Fibroblast of lung (primary cell): ENCODE results near the gene GDF7. TPM values are rescaled to one million over a fixed set of nuclear protein-coding genes. Genes with fewer than 3 reads are reported as not detected.

Experiments
- DNase-seq, 2 donors: peaks; one replicate each; pipeline versions ENCODE4 v3.0.0 to v3.0.0-alpha.2; 2010; ENCODE audit warnings: low read depth in 2 of 2
- H2AFZ ChIP-seq: 2 replicates; pipeline ENCODE4 v1.5.1; 2012; ENCODE audit warnings: low read length, control low read depth, inconsistent platforms
- H3K27ac ChIP-seq: 2 replicates; pipeline ENCODE4 v1.5.1; 2011; ENCODE audit warnings: low read length, control low read depth; ENCODE audit not compliant: insufficient read depth
- H3K27me3 ChIP-seq: 2 replicates; pipeline ENCODE4 v1.5.1; 2011; ENCODE audit warnings: mild to moderate bottlenecking, low read length; ENCODE audit not compliant: control insufficient read depth, insufficient read depth
- H3K36me3 ChIP-seq: 2 replicates; pipeline ENCODE4 v1.5.1; 2011; ENCODE audit warnings: low read length; ENCODE audit not compliant: control insufficient read depth, insufficient read depth
- H3K4me1 ChIP-seq: 2 replicates; pipeline ENCODE4 v1.5.1; 2011; ENCODE audit warnings: low read length; ENCODE audit not compliant: control insufficient read depth, insufficient read depth; ENCODE audit errors: extremely low read depth
- H3K4me2 ChIP-seq: 2 replicates; pipeline ENCODE4 v1.5.1; 2011; ENCODE audit warnings: low read length, control low read depth; ENCODE audit not compliant: insufficient read depth; ENCODE audit errors: extremely low read depth
- H3K4me3 ChIP-seq, 4 experiments: fragments of 200-600 bp in 1 of 4; sonication (generic) in 1 of 4; replicated peaks in 1 of 4; 2 replicates each; pipeline ENCODE4 v1.5.1; 2011 to 2016; ENCODE audit warnings: low read length in 4 of 4, low read depth in 3 of 4, mild to moderate bottlenecking in 3 of 4, control low read depth in 2 of 4, inconsistent platforms in 1 of 4, mixed read lengths in 1 of 4; ENCODE audit not compliant: insufficient read depth in 1 of 4; ENCODE audit errors: control extremely low read depth in 1 of 4
- H3K79me2 ChIP-seq: 2 replicates; pipeline ENCODE4 v1.5.1; 2012; ENCODE audit warnings: mild to moderate bottlenecking, low read length, inconsistent platforms; ENCODE audit not compliant: control insufficient read depth, insufficient read depth
- H3K9ac ChIP-seq: 2 replicates; pipeline ENCODE4 v1.5.1; 2011; ENCODE audit warnings: mild to moderate bottlenecking, low read length, control low read depth; ENCODE audit not compliant: insufficient read depth
- H3K9me3 ChIP-seq: 2 replicates; pipeline ENCODE4 v1.5.1; 2012; ENCODE audit warnings: low read depth, low read length; ENCODE audit not compliant: control insufficient read depth, insufficient read depth
- H4K20me1 ChIP-seq: 2 replicates; pipeline ENCODE4 v1.5.1; 2011; ENCODE audit warnings: low read length; ENCODE audit not compliant: control insufficient read depth, insufficient read depth; ENCODE audit errors: extremely low read depth
- CTCF ChIP-seq, 2 donors: IDR thresholded peaks in 1 of 2; conservative IDR thresholded peaks in 1 of 2; 1 replicate in 1 of 2; 2 replicates in 1 of 2; pipeline ENCODE4 v1.5.1; 2011 to 2012; ENCODE audit warnings: low read length in 2 of 2, control low read depth in 1 of 2, inconsistent platforms in 1 of 2, low read depth in 1 of 2, mild to moderate bottlenecking in 1 of 2
- EZH2 ChIP-seq: IDR thresholded peaks from 2 replicates; pipeline ENCODE4 v1.5.1; 2012; ENCODE audit warnings: low read length, control low read depth, mild to moderate bottlenecking; ENCODE audit errors: missing control alignments
- polyA plus RNA-seq, 2 donors: library from polyadenylated mRNA; depleted of rRNA in 1 of 2; stranded (reverse) in 1 of 2; unstranded in 1 of 2; fragments of >200 nt; gene quantifications; 2 replicates each; pipeline ENCODE4 v1.2.1, GENCODE V29; 2011 to 2012; ENCODE audit warnings: missing spikeins in 1 of 2
- total RNA-seq: library from RNA; depleted of rRNA; stranded (reverse); fragments of >200 nt; gene quantifications from 2 replicates; pipeline ENCODE4 v1.2.1, GENCODE V29; 2014

Gene GDF7
- total and polyA plus RNA-seq, 2 donors (not counting 1 experiment from before 2014, with no cell fraction given): 0.33 TPM; not detected in 1

GRCh38 chr2:20622731-20623130 lies 44.2 kb upstream of the GDF7 start:
- Histone ChIP-seq H3K9me3 (no peaks in the 10 kb centered on the region), H3K4me3 (no peak overlapping the region), H3K27ac (no peak overlapping the region), H3K27me3 (no peaks in the 10 kb centered on the region), H2AFZ (no peak overlapping the region), H3K4me2 (no peak overlapping the region), H3K9ac (no peak overlapping the region), H4K20me1 (no peaks in the 10 kb centered on the region), H3K4me1 (peaks cover 19% of the 10 kb centered on the region), H3K79me2 (no peaks in the 10 kb centered on the region), H3K36me3 (peaks cover 5% of the 10 kb centered on the region)
- no peak for TF ChIP-seq CTCF (conservative IDR thresholded peaks at IDR 0.05 in 1 of 2, IDR thresholded peaks at IDR 0.05 in 1 of 2; ENCODE audit: low read depth in 1 of 2, low read length in 2 of 2)
- TF ChIP-seq EZH2: no peak
- no peak for DNase-seq

GRCh38 chr2:20623241-20623640 lies 43.7 kb upstream of the GDF7 start:
- DNase-seq: no peak
- Histone ChIP-seq H3K79me2 (no peaks in the 10 kb centered on the region), H3K4me1 (peaks cover 17% of the 10 kb centered on the region), H3K9ac (no peak overlapping the region), H3K4me3 (no peak overlapping the region), H3K36me3 (peaks cover 5% of the 10 kb centered on the region), H3K4me2 (no peak overlapping the region), H3K27ac (no peak overlapping the region), H4K20me1 (no peaks in the 10 kb centered on the region), H2AFZ (no peak overlapping the region), H3K9me3 (no peaks in the 10 kb centered on the region), H3K27me3 (no peaks in the 10 kb centered on the region)
- no peak for TF ChIP-seq CTCF (conservative IDR thresholded peaks at IDR 0.05 in 1 of 2, IDR thresholded peaks at IDR 0.05 in 1 of 2; ENCODE audit: low read depth in 1 of 2, low read length in 2 of 2)
- TF ChIP-seq EZH2: no peak

- Histone ChIP-seq H3K27me3 (no peaks in the 10 kb centered on the region), H3K4me3 (no peak overlapping the region), H3K9ac (no peak overlapping the region), H4K20me1 (no peaks in the 10 kb centered on the region), H3K9me3 (no peaks in the 10 kb centered on the region), H3K4me2 (no peak overlapping the region), H3K79me2 (no peaks in the 10 kb centered on the region), H3K36me3 (peaks cover 5% of the 10 kb centered on the region), H3K27ac (no peak overlapping the region), H2AFZ (no peak overlapping the region), H3K4me1 (peaks cover 12% of the 10 kb centered on the region)
- TF ChIP-seq EZH2: no peak
- no peak for TF ChIP-seq CTCF (conservative IDR thresholded peaks at IDR 0.05 in 1 of 2, IDR thresholded peaks at IDR 0.05 in 1 of 2; ENCODE audit: low read depth in 1 of 2, low read length in 2 of 2)
- DNase-seq: no peak
Observed at GRCh38 chr2:20623741-20624155, 43.2 kb upstream of the GDF7 start.
